K562 (cell line): ENCODE measurements around the gene RNASE13.

ENCODE experiments used
- BRCA1 ChIP-seq, 2 experiments: fragments of 450-650 bp in 1 of 2; sonication (generic) in 1 of 2; formaldehyde crosslinking in 1 of 2; IDR thresholded peaks; 2 replicates each; pipeline versions ENCODE4 v1.5.0 to v1.6.1; 2017 to 2020; ENCODE audit warnings: mild to moderate bottlenecking in 1 of 2, missing genetic modification reagents in 1 of 2
- CEBPB ChIP-seq: fragments of 450-650 bp; IDR thresholded peaks from 2 replicates; pipeline ENCODE4 v1.6.1; 2016; ENCODE audit warnings: missing genetic modification characterization, missing compliant biosample characterization
- NCOA2 ChIP-seq, 2 experiments: fragments of 450-650 bp; IDR thresholded peaks; 2 replicates each; pipeline ENCODE4 v1.6.1; 2018; ENCODE audit warnings: mild to moderate bottlenecking in 2 of 2, moderate library complexity in 1 of 2; ENCODE audit not compliant: partially characterized antibody in 2 of 2
- POLR2A ChIP-seq: fragments of 450-650 bp; conservative IDR thresholded peaks from 2 replicates; pipeline ENCODE4 v1.6.1; 2016
- TF ChIP-seq, protein P1 (sequence below): fragments of 250-450 bp; sonication (Bioruptor Pico); IDR thresholded peaks from 2 replicates; pipeline ENCODE4 v1.5.0; 2021

DNA sequence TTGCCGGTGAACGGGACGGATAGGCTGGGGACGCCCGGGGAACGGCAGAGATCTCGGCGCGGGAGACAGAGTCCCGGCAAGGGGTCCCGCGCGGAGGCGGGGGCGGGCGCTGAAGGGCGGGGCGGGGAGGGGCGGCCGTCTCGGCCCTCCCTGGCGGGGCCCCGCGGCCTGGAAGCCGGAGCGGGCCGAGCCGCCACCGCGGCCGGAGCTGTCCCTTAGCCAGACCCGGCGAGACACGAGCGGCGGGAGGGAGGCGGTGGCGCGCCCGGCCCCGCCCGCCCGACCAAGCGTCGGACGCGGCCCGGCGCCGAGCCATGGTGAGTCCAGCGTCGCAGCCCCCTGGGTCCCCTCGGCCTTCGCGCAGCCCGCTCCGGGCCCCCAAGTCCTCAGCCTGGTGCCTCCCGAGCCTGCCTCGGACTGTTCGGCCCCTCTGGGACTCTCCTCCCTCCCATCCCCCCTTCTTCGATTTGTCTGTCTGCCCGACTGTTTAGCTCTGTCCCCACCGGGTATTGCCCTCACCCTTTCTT is 35.5 kb upstream of the RNASE13 start, which contains the start of gene ARHGEF40:
- TF ChIP-seq NCOA2 (IDR thresholded peaks at IDR 0.05; ENCODE audit: partially characterized antibody in 2 of 2) (no peak), BRCA1 (IDR thresholded peaks at IDR 0.05) (no peak), BRCA1 (CRISPR knock-in tag; IDR thresholded peaks at IDR 0.05) (no peak), POLR2A (no peak), CEBPB (no peak)
- TF ChIP-seq, protein P1, sequence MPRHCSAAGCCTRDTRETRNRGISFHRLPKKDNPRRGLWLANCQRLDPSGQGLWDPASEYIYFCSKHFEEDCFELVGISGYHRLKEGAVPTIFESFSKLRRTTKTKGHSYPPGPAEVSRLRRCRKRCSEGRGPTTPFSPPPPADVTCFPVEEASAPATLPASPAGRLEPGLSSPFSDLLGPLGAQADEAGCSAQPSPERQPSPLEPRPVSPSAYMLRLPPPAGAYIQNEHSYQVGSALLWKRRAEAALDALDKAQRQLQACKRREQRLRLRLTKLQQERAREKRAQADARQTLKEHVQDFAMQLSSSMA (CRISPR knock-in tag): no peak
